ENCODE data around the gene CCT8L2. TPM values are rescaled to one million over a fixed set of nuclear protein-coding genes. Genes with fewer than 3 reads are reported as not detected.
A peak's percentile ranks its signal among the peaks of the same experiment; 100 is the strongest.
"Not testable (repeated sequence)": the region's sequence is repeated elsewhere in the genome, so short reads cannot be mapped to it uniquely, and the experiment has no call there.

The CCT8L2 gene
- total RNA-seq (ENCODE audit: insufficient read depth, low replicate concordance): 0.24 TPM

- DNase-seq (ENCODE audit: low spot score): not testable (repeated sequence)
Observed at GRCh38 chr22:16592710-16593109, at the start of gene CCT8L2. Gene CCT8L2 (minus strand): TSS chr22:16592810. CDS start chr22:16592550, 260 bp downstream.

DNA sequence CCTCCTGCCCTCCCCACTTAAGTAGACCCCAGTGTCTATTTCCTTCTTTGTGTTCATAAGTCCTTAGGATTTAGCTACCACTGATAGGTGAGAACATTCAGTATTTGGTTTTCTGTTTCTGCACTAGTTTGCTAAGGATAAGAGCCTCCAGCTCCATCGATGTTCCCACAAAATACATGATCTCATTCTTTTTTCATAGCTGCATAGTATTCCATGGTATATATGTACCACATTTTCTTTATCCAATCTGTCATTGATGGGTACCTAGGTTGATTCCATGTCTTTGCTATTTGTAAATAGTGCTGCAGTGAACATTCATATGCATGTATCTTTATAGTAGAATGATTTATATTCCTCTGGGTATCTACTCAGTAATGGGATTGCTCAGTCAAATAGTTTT, 42.8 kb upstream of the CCT8L2 start:
- DNase-seq (ENCODE audit: low spot score): not testable (repeated sequence)

GRCh38 chr22:16634092-16634491, 41.5 kb upstream of the CCT8L2 start:
- DNase-seq (ENCODE audit: low spot score): not testable (repeated sequence)

GRCh38 chr22:16628476-16628875, 35.9 kb upstream of the CCT8L2 start:
- DNase-seq (ENCODE audit: low spot score): not testable (repeated sequence)

GRCh38 chr22:16625018-16625417, 32.4 kb upstream of the CCT8L2 start:
- not testable (repeated sequence) for DNase-seq (ENCODE audit: low spot score)

- DNase-seq (ENCODE audit: low spot score): not testable (repeated sequence)
Observed at GRCh38 chr22:16623595-16623994, 31.0 kb upstream of the CCT8L2 start.

GRCh38 chr22:16617516-16617915, 24.9 kb upstream of the CCT8L2 start:
- not testable (repeated sequence) for DNase-seq (ENCODE audit: low spot score)

DNA sequence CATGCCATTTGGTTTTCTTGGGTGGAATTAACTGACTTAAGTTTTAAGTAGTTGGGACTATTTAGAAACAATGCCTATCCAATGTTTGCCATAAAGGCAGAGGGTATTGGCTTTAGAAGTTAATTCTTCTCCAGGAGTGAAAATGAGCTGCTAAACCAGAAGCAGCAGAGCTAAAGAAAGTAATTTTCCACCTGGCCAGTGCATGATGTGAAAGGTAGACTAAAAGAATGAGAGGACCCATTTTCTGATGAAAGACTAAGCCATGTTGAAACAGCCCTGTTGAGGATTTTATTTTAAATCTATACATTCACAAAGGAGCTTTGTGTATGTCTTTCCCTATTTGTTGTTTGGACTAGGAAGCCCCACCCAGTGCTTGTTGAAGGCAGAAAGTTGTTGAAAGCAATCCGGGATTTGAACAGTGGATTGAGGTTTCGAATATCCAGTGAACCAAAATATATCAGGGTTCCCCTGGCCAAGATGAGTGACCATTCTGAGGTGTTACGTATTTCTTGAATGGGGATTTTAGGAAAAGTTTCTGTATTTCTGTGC, 23.9 kb upstream of the CCT8L2 start:
- DNase-seq (ENCODE audit: low spot score): not testable (repeated sequence)

- DNase-seq (ENCODE audit: low spot score): not testable (repeated sequence)
Observed at GRCh38 chr22:16615606-16616245, 23.1 kb upstream of the CCT8L2 start.

DNA sequence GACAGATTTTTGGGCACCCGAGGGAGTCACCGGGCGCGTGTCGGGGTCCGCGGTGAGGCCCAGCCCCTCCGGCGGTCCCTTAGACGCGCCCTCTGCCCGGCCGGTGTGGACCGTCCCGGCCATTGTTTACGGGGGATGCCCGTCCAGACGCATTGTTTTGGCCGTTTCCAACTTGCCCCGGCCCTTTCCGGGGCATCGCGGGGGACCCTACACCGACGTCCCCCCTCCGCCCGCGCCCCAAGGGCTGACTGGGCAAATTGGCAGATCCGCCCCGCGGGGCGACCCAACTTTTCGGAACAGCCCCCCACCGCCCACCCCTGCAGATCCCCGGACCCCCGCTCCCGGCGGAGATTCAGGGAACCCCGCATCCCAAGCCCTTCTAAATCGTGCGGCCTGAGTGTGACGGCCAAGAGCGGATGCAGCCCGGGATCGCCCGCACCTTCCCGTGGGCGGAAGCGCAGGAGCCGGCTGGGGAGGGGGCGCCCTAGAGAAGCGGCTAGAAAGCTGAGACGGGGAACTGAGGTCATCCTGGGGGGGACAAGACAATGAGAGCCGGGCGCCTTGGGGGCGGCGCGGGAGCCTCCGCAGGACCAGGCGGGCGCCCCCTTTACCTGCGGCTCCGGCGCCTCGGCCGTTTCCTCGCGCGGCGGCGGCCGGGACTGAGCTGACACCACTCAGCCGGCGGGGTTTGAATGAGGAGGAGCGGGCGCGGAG, 17.1 kb upstream of the CCT8L2 start:
- DNase-seq (ENCODE audit: low spot score): no peak

DNA sequence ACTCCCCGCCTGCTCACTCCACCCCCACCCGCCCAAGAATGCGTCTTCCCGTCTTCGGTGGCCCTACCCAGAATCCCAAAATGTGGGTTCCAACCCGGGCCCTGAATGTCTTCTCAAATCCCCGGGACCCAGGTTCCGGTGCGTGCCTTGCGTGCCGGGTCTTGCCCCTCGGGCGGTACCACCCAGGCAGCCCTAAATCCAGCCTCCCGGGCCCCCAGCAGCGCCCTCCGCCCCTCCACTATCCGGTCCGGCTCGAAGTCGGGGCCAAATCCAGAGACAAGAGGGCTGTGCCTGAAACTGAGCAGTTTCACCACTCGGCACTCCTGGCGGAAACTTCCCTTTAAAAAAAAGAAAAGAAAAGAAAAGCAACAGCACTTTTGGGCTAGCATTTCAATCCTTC, 16.3 kb upstream of the CCT8L2 start:
- DNase-seq (ENCODE audit: low spot score): no peak

DNA sequence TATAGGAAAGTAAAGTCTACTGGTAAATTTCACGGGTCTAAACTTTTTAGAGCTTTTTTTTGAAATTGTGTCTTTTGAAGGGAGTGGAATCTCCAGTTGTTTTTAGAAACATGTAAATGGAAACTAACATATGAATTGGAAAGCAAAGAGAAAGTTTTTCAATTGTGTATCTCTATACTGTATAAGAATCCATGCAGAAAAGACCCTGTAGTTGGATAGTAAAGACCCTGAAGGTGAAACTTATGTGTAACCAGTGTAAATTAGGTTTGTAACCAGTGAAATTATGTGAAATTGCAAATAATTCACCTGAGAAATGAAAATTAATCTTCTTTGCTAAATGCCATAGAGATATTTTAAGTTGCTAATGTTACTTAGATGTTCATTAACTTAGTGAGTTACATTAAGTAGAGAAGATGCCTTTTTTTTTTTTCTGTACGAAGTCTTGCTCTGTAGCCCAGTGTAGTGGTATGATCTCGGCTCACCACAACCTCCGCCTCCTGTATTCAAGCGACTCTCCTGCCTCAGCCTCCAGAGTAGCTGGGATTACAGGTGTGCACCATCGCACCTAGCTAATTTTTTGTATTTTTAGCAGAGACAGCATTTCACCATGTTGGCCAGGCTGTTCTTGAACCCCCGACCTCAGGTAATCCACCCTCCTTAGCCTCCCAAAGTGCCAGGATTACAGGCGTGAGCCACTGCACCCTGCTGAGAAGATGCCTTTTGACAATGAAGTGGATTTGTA, 11.8 kb upstream of the CCT8L2 start:
- DNase-seq (ENCODE audit: low spot score): not testable (repeated sequence)

DNA sequence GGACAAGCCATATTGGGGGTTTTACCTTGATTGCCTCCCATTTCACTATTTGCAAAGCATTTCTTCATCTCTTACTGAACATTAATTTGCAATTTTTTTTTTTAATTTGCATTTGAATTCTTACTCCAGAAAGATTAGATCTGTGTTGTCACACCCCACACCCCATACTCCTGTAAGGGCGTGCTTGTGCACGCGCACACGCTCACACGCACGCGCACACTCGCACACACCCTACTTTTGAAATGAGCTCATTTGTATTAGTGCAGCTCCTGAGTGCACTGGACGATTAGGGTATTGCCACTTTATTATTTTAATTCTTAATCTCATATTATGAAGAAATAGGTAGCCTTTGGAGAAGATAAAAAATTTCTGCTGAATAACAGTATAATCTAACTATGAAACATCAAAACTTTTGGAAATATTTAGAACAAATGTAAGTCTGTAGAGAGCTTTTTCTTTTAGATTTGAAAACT, 11.2 kb upstream of the CCT8L2 start:
- DNase-seq (ENCODE audit: low spot score): not testable (repeated sequence)

DNA sequence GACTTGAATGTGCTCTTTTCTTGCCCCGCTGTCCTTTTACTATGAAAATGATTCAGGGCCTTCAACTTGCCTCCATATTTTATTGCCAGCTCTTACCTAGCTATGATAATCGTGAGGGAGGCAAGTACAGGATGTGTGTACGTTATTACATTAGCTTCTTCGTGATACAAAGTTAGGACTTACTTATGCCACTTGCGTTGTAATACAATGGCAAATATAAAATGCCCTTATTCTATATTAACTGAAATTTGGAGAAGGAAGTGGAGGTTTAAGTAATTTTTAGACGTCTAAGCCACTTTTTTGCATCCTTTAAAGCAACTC, 10.8 kb upstream of the CCT8L2 start:
- no peak for DNase-seq (ENCODE audit: low spot score)

- not testable (repeated sequence) for DNase-seq (ENCODE audit: low spot score)
Observed at GRCh38 chr22:16602728-16603447, 10.3 kb upstream of the CCT8L2 start.

- not testable (repeated sequence) for DNase-seq (ENCODE audit: low spot score)
Observed at GRCh38 chr22:16602224-16602727, 9.7 kb upstream of the CCT8L2 start.

DNA sequence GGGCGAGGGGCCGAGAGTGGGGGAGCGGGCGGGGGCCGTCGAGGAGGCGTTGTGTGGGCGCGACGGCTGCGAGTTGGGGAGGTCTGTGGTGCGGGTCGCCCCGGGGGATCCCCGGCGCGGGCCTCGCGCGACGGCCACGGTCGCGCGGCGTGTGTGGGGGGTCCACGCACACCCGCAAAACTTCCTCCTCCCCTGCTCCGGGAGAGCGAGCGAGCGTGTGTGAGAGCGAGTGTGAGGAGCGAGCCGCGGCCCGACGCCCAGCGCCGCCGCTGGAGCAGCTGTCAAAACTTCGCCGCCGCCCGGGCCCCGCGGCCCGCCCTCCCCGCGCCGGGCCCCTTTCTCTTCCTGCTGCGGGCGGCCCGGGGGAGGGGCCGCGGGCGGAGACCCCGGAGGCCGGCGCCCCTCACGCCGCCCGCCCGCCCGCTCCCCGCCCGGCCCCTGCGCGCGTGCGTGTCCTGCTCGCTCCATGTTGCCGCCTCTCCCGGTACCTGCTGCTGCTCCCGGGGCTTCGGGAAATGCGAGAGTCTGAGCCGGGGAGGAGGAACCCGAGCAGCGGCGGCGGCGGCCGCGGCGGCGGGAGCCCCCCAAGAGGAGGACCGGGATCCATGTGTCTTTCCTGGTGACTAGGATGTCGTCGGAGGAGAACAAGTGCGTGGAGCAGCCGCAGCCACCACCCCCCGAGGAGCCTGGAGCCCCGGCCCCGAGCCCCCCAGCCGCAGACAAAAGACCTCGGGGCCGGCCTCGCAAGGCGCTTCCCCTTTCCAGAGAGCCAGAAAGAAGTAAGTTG, 9.0 kb upstream of the CCT8L2 start:
- no peak for DNase-seq (ENCODE audit: low spot score)

DNA sequence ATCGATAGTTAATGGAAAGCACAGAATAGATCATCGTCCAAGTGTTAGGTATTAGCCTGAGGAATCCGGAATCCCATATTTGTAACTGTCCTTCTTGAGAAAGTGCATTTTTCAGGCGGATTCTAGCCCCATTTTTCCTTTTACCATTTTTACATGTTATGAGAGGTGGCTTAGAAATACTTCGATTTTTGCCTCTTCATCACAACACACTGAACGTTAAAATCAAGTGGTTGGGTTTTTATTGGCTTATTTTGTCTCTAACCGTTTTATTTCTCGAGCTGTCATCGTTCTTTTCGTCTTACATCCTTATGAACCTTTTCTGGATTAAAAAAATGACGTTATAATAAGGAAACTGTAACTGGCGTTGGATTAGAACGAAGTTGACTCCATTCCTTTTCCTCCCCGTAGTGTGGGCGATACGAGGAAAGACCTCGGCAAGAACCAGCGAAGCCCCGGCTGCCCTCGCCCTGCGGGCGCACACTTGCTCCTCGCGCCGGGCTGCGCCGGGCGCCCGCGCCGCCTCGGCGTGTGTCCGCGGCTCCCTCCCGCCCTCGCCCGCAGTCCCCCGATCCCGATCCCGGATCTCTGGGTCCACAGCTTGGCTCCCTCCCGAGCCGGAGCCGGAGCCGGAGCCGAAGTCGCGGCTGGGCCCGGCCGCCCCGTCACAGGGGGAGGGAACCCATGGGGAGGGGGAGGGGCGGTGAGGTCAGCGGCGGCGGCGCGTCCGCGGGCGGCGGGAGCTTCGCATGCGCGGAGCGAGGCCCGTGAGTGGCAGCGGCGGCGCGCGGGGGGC, 8.2 kb upstream of the CCT8L2 start:
- DNase-seq (ENCODE audit: low spot score): peak; percentile 11

DNA sequence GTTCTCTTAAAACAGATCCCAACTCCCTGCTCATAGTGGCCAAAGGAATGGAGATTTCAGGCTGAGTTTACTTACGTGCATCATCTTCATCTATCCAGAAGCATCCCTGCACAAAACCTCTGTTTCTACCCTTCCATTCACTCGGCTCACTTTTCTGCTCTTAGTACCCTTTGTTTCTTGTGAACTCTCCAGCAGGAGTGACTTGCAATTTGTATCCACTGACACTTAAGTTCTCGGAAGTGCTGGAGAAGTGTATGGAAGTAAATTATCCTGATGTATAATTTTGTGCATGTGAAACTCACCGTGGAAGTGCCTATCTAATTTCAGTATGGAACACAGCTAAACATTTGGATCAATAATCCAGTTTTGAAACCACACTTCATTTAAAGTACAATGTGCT, 7.0 kb upstream of the CCT8L2 start:
- DNase-seq (ENCODE audit: low spot score): not testable (repeated sequence)
